Renal cortex interstitium (tissue), 11 donors: ENCODE results near the gene ZNF780B. TPM values are rescaled to one million over a fixed set of nuclear protein-coding genes. Genes with fewer than 3 reads are reported as not detected.
"Not testable (repeated sequence)": the region's sequence is repeated elsewhere in the genome, so short reads cannot be mapped to it uniquely, and the experiment has no call there.

Source experiments
- DNase-seq, 11 donors: peaks; one replicate each; pipeline ENCODE4 v3.0.0-alpha.2; 2013; ENCODE audit warnings: low read depth in 9 of 11, low spot score in 4 of 11; ENCODE audit errors: extremely low read depth in 1 of 11
- polyA plus RNA-seq, 3 donors: library from polyadenylated mRNA; unstranded; fragments of 120-200 nt; gene quantifications; one replicate each; pipeline ENCODE4 v1.2.1, GENCODE V29; 2013; ENCODE audit not compliant: insufficient read length in 3 of 3

Gene ZNF780B
- polyA plus RNA-seq, 3 donors = 22.8 to 42.6 (median 25.5) TPM

GRCh38 chr19:40056505-40056904, 474 bp upstream of the ZNF780B start:
- DNase-seq = no peak

GRCh38 chr19:40055049-40055448, 982 bp downstream of the ZNF780B start:
- no peak for DNase-seq

GRCh38 chr19:40054632-40055031, 1.4 kb downstream of the ZNF780B start:
- DNase-seq = no peak

GRCh38 chr19:40053491-40053890, 2.5 kb downstream of the ZNF780B start:
- DNase-seq = no peak

GRCh38 chr19:40041718-40042117, 14.3 kb downstream of the ZNF780B start:
- not testable (repeated sequence) for DNase-seq

GRCh38 chr19:40038047-40038446, 18.0 kb downstream of the ZNF780B start:
- DNase-seq = not testable (repeated sequence)

- DNase-seq = no peak
Measured at GRCh38 chr19:40035996-40036395, 20.0 kb downstream of the ZNF780B start.

GRCh38 chr19:40033989-40034560, 22.0 kb downstream of the ZNF780B start:
- DNase-seq = no peak

- DNase-seq = no peak
Measured at GRCh38 chr19:40026597-40026970, 29.4 kb downstream of the ZNF780B start.

- no peak for DNase-seq
Measured at GRCh38 chr19:40025938-40026596, 30.0 kb downstream of the ZNF780B start.

- DNase-seq = no peak
Measured at GRCh38 chr19:40023969-40024368, 32.1 kb downstream of the ZNF780B start.

- no peak for DNase-seq
Measured at GRCh38 chr19:40013991-40014390, 42.0 kb downstream of the ZNF780B start.

GRCh38 chr19:40009674-40010073, 46.4 kb downstream of the ZNF780B start:
- no peak for DNase-seq

GRCh38 chr19:40006273-40006691, 49.7 kb downstream of the ZNF780B start:
- DNase-seq = no peak

GRCh38 chr19:40005691-40006272, 50.2 kb downstream of the ZNF780B start:
- no peak for DNase-seq

GRCh38 chr19:39998501-39998900, 57.5 kb downstream of the ZNF780B start:
- DNase-seq = no peak

GRCh38 chr19:39997638-39998216, 58.3 kb downstream of the ZNF780B start:
- DNase-seq = no peak

GRCh38 chr19:39996811-39997637, 59.0 kb downstream of the ZNF780B start, which contains the start of gene ZNF546:
ZNF546 (plus strand) TSS chr19:39997060; CDS start chr19:39998327, 1,267 bp downstream.
- peak; percentile 70 to 89 (median 83) for DNase-seq

GRCh38 chr19:39996218-39996810, 59.7 kb downstream of the ZNF780B start:
- DNase-seq = peak in 1 of 11 donors; percentile 20
